H1 (cell line): ENCODE data around the gene MPRIP. TPM values are rescaled to one million over a fixed set of nuclear protein-coding genes. Genes with fewer than 3 reads are reported as not detected.

Experiments used
- BCL11A ChIP-seq, 2 experiments: IDR thresholded peaks; one replicate each; pipeline ENCODE4 v1.6.1; 2011; ENCODE audit warnings: low read depth in 2 of 2, low read length in 2 of 2, mild to moderate bottlenecking in 2 of 2
- CHD7 ChIP-seq: fragments of 300-600 bp; sonication (generic); IDR thresholded peaks from 2 replicates; pipeline ENCODE4 v1.7.1; 2012; ENCODE audit warnings: low read length, moderate library complexity, mild to moderate bottlenecking, inconsistent platforms; ENCODE audit not compliant: insufficient replicate concordance
- GABPA ChIP-seq: IDR thresholded peaks from 2 replicates; pipeline ENCODE4 v1.6.1; 2011; ENCODE audit warnings: mild to moderate bottlenecking, low read length, moderate library complexity, borderline replicate concordance; ENCODE audit not compliant: insufficient read depth
- polyA plus RNA-seq, 7 experiments: library from polyadenylated mRNA; depleted of rRNA in 3 of 7; stranded (reverse) in 5 of 7; unstranded in 2 of 7; fragments of >200 nt in 5 of 7; fragments of 200-250 nt in 2 of 7; gene quantifications; 1 replicate in 5 of 7; 2 replicates in 1 of 7; 4 replicates in 1 of 7; pipeline versions ENCODE4 v1.2.1 to v1.2.3, GENCODE V29; 2011 to 2013; ENCODE audit warnings: missing spikeins in 2 of 7, mixed read lengths in 2 of 7
- total RNA-seq: library from RNA; stranded (reverse); fragmentation: NEBNext Ultra II Directional; extraction: Animal tissue kit (Norgen Biotek cat#: 25700); gene quantifications from 2 replicates; pipeline ENCODE4 v1.2.1, GENCODE V29; 2021

Gene MPRIP
- total and polyA plus RNA-seq, 2 of the 8 experiments (the other 6 are each of a cell fraction or from before 2014, with no cell fraction given): 48.6 to 146 TPM

DNA sequence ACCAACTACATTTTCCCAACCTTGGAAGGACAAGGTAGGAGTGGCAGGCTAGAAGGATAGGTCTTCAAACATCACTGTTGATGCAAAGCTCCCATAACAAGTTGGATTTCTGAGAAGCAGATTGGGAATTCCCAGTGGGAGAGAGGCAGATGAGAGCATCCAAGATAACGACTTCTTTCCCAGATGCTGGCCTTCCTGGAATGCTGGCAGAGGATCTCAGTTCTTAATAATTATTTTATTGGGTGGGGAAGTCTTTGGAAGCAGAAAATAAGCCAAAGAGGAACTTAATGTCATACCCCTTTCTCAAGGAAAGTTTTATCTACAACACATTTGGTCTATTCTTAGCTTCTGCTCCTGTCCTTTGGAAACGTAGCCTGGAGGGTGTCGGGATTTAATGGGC lies 64.5 kb downstream of the MPRIP start (continued):
- TF ChIP-seq CHD7 (no peak), BCL11A (IDR thresholded peaks at IDR 0.05; ENCODE audit: low read depth in 2 of 2, low read length in 2 of 2) (no peak), GABPA (no peak)
